Neuron (in vitro differentiated cells): ENCODE measurements around the gene SIGLEC15.
"Not testable (repeated sequence)": the region's sequence is repeated elsewhere in the genome, so short reads cannot be mapped to it uniquely, and the experiment has no call there.

Source experiments
- H2AFZ ChIP-seq: one replicate; pipeline ENCODE4 v1.6.1; 2013; ENCODE audit warnings: low read depth, mild to moderate bottlenecking, inconsistent platforms, low read length, moderate library complexity
- H3K27me3 ChIP-seq: one replicate; pipeline ENCODE4 v1.6.1; 2013; ENCODE audit warnings: low read length; ENCODE audit not compliant: insufficient read depth
- H3K36me3 ChIP-seq: one replicate; pipeline ENCODE4 v1.6.1; 2013; ENCODE audit warnings: low read length; ENCODE audit not compliant: insufficient read depth
- H3K4me1 ChIP-seq: one replicate; pipeline ENCODE4 v1.6.1; 2013; ENCODE audit warnings: low read length; ENCODE audit not compliant: insufficient read depth
- H3K4me3 ChIP-seq: 2 replicates; pipeline ENCODE4 v1.5.1; 2013; ENCODE audit warnings: mild to moderate bottlenecking, low read length, moderate library complexity
- H3K9me3 ChIP-seq: one replicate; pipeline ENCODE4 v1.6.1; 2013; ENCODE audit warnings: low read length

The SIGLEC15 gene

DNA sequence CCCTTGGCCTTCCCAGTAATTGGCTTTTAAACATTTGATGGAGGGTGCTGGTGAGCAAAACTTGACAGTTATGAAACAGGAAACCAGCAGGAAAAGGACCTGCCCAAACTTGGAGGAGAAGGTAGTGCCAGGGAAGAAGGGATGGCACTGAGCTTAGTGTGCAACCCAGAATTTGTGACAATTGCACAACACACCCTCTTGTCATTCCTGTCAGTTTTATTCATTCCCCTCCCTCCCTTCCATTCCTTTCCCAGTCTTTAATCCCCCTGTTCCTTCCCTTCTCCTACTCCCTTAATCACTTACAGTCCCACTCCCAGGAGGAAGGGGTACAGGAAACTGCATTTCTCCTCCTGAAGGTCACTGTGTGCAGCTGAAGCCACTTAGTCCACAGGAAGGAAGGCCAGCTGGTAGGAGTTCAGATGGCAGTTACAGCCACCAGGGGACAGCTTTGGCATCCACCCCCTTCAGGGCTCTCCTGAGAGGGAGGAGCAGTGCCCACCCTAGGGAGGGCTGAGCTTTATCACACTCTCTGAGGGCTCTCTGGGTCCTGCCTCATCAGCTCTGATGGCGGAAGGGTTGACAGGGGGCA lies 24.0 kb upstream of the SIGLEC15 start:
- Histone ChIP-seq H3K9me3 (peaks cover 4% of the 10 kb centered on the region), H2AFZ (no peak overlapping the region), H3K4me3 (no peak overlapping the region), H3K27me3 (no peaks in the 10 kb centered on the region), H3K36me3 (no peaks in the 10 kb centered on the region), H3K4me1 (no peaks in the 10 kb centered on the region)

DNA sequence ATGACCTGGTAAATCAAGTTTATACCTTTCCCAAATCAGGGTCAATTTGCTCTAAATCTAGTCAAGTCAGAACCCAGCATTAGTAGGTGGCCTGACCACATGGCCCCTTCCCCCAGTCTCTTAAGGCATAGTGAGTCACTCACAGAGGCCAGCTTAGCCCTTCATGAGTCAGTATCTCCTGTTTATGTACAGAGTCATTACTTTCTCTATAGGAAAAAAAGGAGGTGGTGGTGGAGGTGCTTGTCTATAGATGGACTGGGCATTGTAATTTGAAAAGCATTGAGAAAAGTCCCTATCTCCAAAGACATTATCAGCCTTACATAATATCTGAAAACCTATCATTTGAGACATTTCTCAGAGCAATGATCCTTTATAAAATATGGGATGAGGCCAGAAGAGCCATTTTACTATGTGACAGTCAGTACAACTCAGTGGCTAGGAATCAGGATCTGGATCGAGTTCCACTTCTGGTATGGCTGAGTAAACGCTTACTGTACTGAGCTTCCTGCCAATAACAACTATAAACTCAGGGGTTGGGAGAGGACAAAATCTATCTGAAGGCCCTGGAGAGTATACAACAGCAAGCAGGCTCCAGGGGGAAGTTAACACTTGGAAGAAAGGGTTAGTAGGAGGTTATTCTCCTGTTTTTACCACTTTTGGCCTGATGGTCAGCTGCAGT lies 22.5 kb upstream of the SIGLEC15 start:
- no peaks in the 10 kb centered on the region for H3K27me3 ChIP-seq
- H3K9me3 ChIP-seq, result peaks cover 4% of the 10 kb centered on the region
- no peaks in the 10 kb centered on the region for H3K4me1 ChIP-seq
- no peak overlapping the region for H3K4me3 ChIP-seq
- no peaks in the 10 kb centered on the region for H3K36me3 ChIP-seq
- no peak overlapping the region for H2AFZ ChIP-seq

- no peaks in the 10 kb centered on the region for H3K4me1 ChIP-seq
- no peaks in the 10 kb centered on the region for H3K27me3 ChIP-seq
- H3K9me3 ChIP-seq, result peaks cover 4% of the 10 kb centered on the region
- H3K4me3 ChIP-seq, result no peak overlapping the region
- no peaks in the 10 kb centered on the region for H3K36me3 ChIP-seq
- H2AFZ ChIP-seq, result no peak overlapping the region
Measured at GRCh38 chr18:45805551-45805950, 19.9 kb upstream of the SIGLEC15 start.

- Histone ChIP-seq H3K27me3 (no peaks in the 10 kb centered on the region), H3K36me3 (no peaks in the 10 kb centered on the region), H3K4me3 (no peak overlapping the region), H3K4me1 (no peaks in the 10 kb centered on the region), H3K9me3 (peaks cover 4% of the 10 kb centered on the region), H2AFZ (no peak overlapping the region)
Measured at GRCh38 chr18:45806226-45806625, 19.2 kb upstream of the SIGLEC15 start.

DNA sequence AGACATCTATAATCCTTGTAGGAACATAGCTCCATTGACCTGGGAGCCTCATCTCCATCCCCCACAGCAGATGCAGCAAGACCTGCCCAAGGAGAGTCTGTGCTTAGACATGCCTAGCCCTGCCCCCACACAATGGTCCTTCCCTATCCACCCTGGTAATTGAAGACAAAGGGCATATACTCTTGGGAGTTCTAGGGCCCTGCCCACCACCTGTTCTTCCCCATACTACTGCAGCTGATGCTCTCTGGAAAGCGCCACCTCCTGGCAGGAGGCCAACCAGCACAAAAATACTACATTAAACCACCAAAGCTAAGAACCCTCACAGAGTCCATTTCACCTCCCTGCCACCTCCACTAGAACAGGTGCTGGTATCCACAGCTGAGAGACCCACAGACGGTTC lies 18.3 kb upstream of the SIGLEC15 start:
- not testable (repeated sequence) for H3K27me3 ChIP-seq, H3K4me3 ChIP-seq, H3K9me3 ChIP-seq, H3K36me3 ChIP-seq, H3K4me1 ChIP-seq, H2AFZ ChIP-seq

DNA sequence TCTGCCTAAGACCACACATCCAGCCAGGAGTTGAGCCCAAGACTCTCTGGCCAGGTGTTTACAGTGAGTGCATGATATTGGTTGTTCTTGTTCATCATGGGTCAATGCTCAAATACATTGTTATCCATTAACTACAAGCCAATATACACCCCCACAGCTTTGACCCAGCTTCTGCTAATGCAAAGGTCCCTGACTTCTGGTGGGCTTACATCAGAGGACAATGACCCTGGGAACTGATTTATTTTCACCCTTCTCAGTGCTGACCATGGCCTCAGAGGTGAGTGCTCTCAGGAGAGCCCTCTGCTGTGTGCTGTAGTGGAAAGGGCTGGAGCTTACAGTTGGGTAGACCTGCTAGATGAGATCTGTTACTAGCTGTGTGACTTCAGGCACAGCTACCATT lies 10.7 kb upstream of the SIGLEC15 start:
- H3K27me3 ChIP-seq, H2AFZ ChIP-seq, H3K4me3 ChIP-seq, H3K9me3 ChIP-seq, H3K36me3 ChIP-seq, H3K4me1 ChIP-seq: not testable (repeated sequence)

- Histone ChIP-seq H3K4me1 (no peaks in the 10 kb centered on the region), H3K27me3 (no peaks in the 10 kb centered on the region), H2AFZ (no peak overlapping the region), H3K36me3 (no peaks in the 10 kb centered on the region), H3K4me3 (no peak overlapping the region), H3K9me3 (no peaks in the 10 kb centered on the region)
Measured at GRCh38 chr18:45817543-45817942, 7.9 kb upstream of the SIGLEC15 start.

DNA sequence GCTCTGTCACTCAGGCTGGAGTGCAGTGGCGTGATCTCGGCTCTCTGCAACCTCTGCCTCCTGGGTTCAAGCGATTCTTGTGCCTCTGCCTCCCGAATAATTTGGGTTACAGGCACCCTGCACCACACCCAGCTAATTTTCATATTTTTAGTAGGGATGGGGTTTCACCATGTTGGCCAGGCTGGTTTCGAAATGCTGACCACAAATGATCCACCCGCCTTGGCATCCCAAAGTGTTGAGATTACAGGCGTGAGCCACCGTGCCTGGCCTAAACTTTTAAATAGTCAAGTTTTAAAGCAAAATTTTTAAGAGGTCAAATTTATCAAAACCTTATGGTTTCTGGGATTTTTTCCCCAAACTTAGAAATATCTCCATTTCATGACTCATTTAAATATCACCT lies 6.7 kb upstream of the SIGLEC15 start:
- H3K36me3 ChIP-seq, H2AFZ ChIP-seq, H3K27me3 ChIP-seq, H3K4me3 ChIP-seq, H3K9me3 ChIP-seq, H3K4me1 ChIP-seq: not testable (repeated sequence)

DNA sequence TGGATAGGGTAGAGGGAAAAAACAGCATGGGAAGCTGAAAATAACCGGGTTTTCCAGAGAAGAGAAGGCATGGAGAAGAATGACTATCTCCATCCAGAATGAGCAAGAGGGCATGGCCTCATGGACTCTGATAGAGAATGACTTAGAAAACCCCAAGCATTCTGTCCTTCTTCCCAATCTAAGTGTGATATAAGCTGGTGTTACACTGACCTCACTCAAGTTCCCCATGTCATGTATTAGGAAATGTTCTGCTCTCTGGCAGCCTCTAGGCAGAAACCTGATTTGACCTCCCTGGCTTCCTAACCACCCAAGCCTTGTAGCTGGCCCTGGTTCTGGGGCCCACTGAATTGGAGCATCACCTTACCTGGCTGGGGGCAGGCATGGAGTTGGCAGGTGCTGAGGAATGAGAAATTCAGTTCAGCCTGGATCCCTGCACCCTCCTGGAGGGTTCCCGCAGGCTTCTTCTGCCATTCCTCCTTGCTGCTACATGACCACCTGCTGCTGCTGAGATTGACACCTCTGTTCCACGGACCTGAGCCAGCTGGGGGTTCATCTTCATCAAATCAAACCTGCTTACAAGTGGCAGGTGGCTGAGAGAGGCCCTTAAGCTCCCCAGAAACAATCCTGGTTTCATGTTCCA lies 5.2 kb upstream of the SIGLEC15 start:
- Histone ChIP-seq H3K9me3 (no peaks in the 10 kb centered on the region), H3K36me3 (no peaks in the 10 kb centered on the region)

GRCh38 chr18:45821026-45821425 lies 4.4 kb upstream of the SIGLEC15 start:
- H3K4me1 ChIP-seq, result no peaks in the 10 kb centered on the region
- H2AFZ ChIP-seq, result no peak overlapping the region
- H3K9me3 ChIP-seq, result no peaks in the 10 kb centered on the region
- H3K4me3 ChIP-seq, result no peak overlapping the region
- no peaks in the 10 kb centered on the region for H3K36me3 ChIP-seq
- no peaks in the 10 kb centered on the region for H3K27me3 ChIP-seq

More for the DNA sequence above, 5.2 kb upstream of the SIGLEC15 start:
- H3K4me3 ChIP-seq, result no peak overlapping the region
- H3K27me3 ChIP-seq, result no peaks in the 10 kb centered on the region
- no peaks in the 10 kb centered on the region for H3K4me1 ChIP-seq
- no peak overlapping the region for H2AFZ ChIP-seq

GRCh38 chr18:45821711-45822110 lies 3.8 kb upstream of the SIGLEC15 start:
- no peaks in the 10 kb centered on the region for H3K27me3 ChIP-seq

DNA sequence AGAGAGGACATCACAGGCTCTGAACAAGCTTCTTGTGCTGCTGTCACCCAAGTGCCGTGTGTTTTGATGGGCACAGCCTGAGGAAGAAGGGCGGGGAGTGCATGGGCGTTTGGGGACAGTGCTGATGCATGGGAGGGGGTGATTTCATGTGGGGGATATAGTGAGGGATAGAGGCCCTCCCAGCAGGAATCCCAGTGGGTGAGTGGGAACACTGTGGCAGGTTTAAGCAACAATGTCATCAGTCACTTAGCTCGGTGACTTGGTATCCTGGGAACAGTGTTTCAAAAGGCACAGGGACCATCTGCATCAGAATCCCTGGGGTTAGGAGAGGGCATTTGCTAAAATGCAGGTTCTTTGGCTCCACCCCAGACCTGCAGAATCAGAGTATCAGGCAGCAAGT lies 609 bp downstream of the SIGLEC15 start:
- H3K4me3 ChIP-seq, result no peak overlapping the region

More at GRCh38 chr18:45821711-45822110, 3.8 kb upstream of the SIGLEC15 start:
- Histone ChIP-seq H3K36me3 (no peaks in the 10 kb centered on the region), H2AFZ (no peak overlapping the region), H3K9me3 (no peaks in the 10 kb centered on the region), H3K4me3 (no peak overlapping the region), H3K4me1 (no peaks in the 10 kb centered on the region)

GRCh38 chr18:45826716-45827115 lies 1.2 kb downstream of the SIGLEC15 start:
- not testable (repeated sequence) for H3K9me3 ChIP-seq, H2AFZ ChIP-seq, H3K4me3 ChIP-seq, H3K27me3 ChIP-seq, H3K36me3 ChIP-seq
- H3K4me1 ChIP-seq, result peaks cover 11% of the 10 kb centered on the region

More for the DNA sequence above, 609 bp downstream of the SIGLEC15 start:
- Histone ChIP-seq H2AFZ (no peak overlapping the region), H3K27me3 (no peaks in the 10 kb centered on the region), H3K36me3 (no peaks in the 10 kb centered on the region), H3K4me1 (peaks cover 11% of the 10 kb centered on the region), H3K9me3 (no peaks in the 10 kb centered on the region)
